ENCODE measurements around the gene TRIM13.

The TRIM13 gene

GRCh38 chr13:50065712-50066111, 68.9 kb downstream of the TRIM13 start:
- no peak for DNase-seq
